ENCODE measurements around the gene SLX9.
"Not testable (repeated sequence)": the region's sequence is repeated elsewhere in the genome, so short reads cannot be mapped to it uniquely, and the experiment has no call there.

The SLX9 gene

GRCh38 chr21:45024516-45024915 lies 84.7 kb downstream of the SLX9 start:
- H3K9me3 Mint-ChIP-seq; H3K27ac Mint-ChIP-seq; H3K36me3 Mint-ChIP-seq (ENCODE audit: low read depth); H3K4me1 Mint-ChIP-seq (ENCODE audit: low read depth); H3K4me3 Mint-ChIP-seq: not testable (repeated sequence)
- peaks cover 14% of the 10 kb centered on the region for H3K27me3 Mint-ChIP-seq

- no peak overlapping the region for H3K27ac Mint-ChIP-seq
Observed at GRCh38 chr21:45026066-45026745, 86.4 kb downstream of the SLX9 start.

More at GRCh38 chr21:45026066-45026745, 86.4 kb downstream of the SLX9 start:
- no peak overlapping the region for H3K4me3 Mint-ChIP-seq
- H3K9me3 Mint-ChIP-seq, result peaks cover 5% of the 10 kb centered on the region
- no peaks in the 10 kb centered on the region for H3K4me1 Mint-ChIP-seq (ENCODE audit: low read depth)
- H3K27me3 Mint-ChIP-seq, result peaks cover 20% of the 10 kb centered on the region
- peaks cover 4% of the 10 kb centered on the region for H3K36me3 Mint-ChIP-seq (ENCODE audit: low read depth)

Data from stimulated activated naive CD8-positive, alpha-beta T cell treated with anti-CD3 and anti-CD28 coated beads, Interleukin-15, Interleukin-2, amounts not matched to agents 100 ng/mL and 50 ng/mL, for 24 hours (primary cell).